H1 (cell line): ENCODE results near the gene ID1. TPM values are rescaled to one million over a fixed set of nuclear protein-coding genes. Genes with fewer than 3 reads are reported as not detected.
A peak's percentile ranks its signal among the peaks of the same experiment; 100 is the strongest.

ENCODE experiments used
- BACH1 ChIP-seq: IDR thresholded peaks from 2 replicates; pipeline ENCODE4 v1.6.1; 2012; ENCODE audit warnings: low read length, improper control_type of control experiment
- CEBPB ChIP-seq: IDR thresholded peaks from 2 replicates; pipeline ENCODE4 v1.6.1; 2012; ENCODE audit warnings: low read depth, low read length
- CHD2 ChIP-seq: IDR thresholded peaks from 2 replicates; pipeline ENCODE4 v1.6.1; 2012; ENCODE audit warnings: low read length, improper control_type of control experiment
- EGR1 ChIP-seq: IDR thresholded peaks from 2 replicates; pipeline ENCODE4 v1.6.1; 2011; ENCODE audit warnings: low read depth, low read length, borderline replicate concordance
- EP300 ChIP-seq, 2 experiments: IDR thresholded peaks; 1 replicate in 1 of 2; 2 replicates in 1 of 2; pipeline ENCODE4 v1.6.1; 2011 to 2012; ENCODE audit warnings: low read depth in 2 of 2, low read length in 2 of 2, mild to moderate bottlenecking in 2 of 2, borderline replicate concordance in 1 of 2, inconsistent platforms in 1 of 2, moderate library complexity in 1 of 2
- FOSL1 ChIP-seq: IDR thresholded peaks from 2 replicates; pipeline ENCODE4 v1.6.1; 2011; ENCODE audit warnings: mild to moderate bottlenecking, low read depth, low read length, moderate library complexity; ENCODE audit not compliant: insufficient read depth
- JUN ChIP-seq: IDR thresholded peaks from 2 replicates; pipeline ENCODE4 v1.6.1; 2011; ENCODE audit warnings: low read depth, mild to moderate bottlenecking, improper control_type of control experiment, low read length
- JUND ChIP-seq: IDR thresholded peaks from 2 replicates; pipeline ENCODE4 v1.6.1; 2011; ENCODE audit warnings: mild to moderate bottlenecking, improper control_type of control experiment, low read length
- KDM1A ChIP-seq: fragments of 200-600, 300-600 bp; sonication (generic); IDR thresholded peaks from 2 replicates; pipeline ENCODE4 v1.7.1; 2016; ENCODE audit warnings: mild to moderate bottlenecking, low read length, borderline replicate concordance
- POLR2AphosphoS5 ChIP-seq: IDR thresholded peaks from 2 replicates; pipeline ENCODE4 v1.6.1; 2011; ENCODE audit warnings: low read depth, low read length
- RAD21 ChIP-seq, 2 experiments: IDR thresholded peaks in 1 of 2; conservative IDR thresholded peaks in 1 of 2; 2 replicates each; pipeline ENCODE4 v1.6.1; 2011; ENCODE audit warnings: low read depth in 2 of 2, low read length in 2 of 2, improper control_type of control experiment in 1 of 2, inconsistent platforms in 1 of 2, mild to moderate bottlenecking in 1 of 2, moderate library complexity in 1 of 2
- RBBP5 ChIP-seq: IDR thresholded peaks from 2 replicates; pipeline ENCODE4 v1.7.1; 2012; ENCODE audit warnings: low read depth, mild to moderate bottlenecking, inconsistent platforms, low read length, moderate library complexity, borderline replicate concordance
- RFX5 ChIP-seq: IDR thresholded peaks from 2 replicates; pipeline ENCODE4 v1.6.1; 2011; ENCODE audit warnings: low read depth, low read length, improper control_type of control experiment, borderline replicate concordance
- SP1 ChIP-seq: IDR thresholded peaks from 2 replicates; pipeline ENCODE4 v1.6.1; 2011; ENCODE audit warnings: low read depth, low read length
- SUZ12 ChIP-seq: fragments of 200-600 bp; sonication (generic); IDR thresholded peaks from 2 replicates; pipeline ENCODE4 v1.6.1; 2012; ENCODE audit warnings: mild to moderate bottlenecking, inconsistent platforms, low read length, moderate library complexity, mixed read lengths
- TAF7 ChIP-seq: optimal IDR thresholded peaks from 2 replicates; pipeline ENCODE3; 2011; ENCODE audit warnings: low read depth, mild to moderate bottlenecking, inconsistent platforms, low read length, moderate library complexity, borderline replicate concordance
- TCF12 ChIP-seq: IDR thresholded peaks from 2 replicates; pipeline ENCODE4 v1.6.1; 2011; ENCODE audit warnings: low read depth, mild to moderate bottlenecking, low read length
- polyA plus RNA-seq, 7 experiments: library from polyadenylated mRNA; depleted of rRNA in 3 of 7; stranded (reverse) in 5 of 7; unstranded in 2 of 7; fragments of >200 nt in 5 of 7; fragments of 200-250 nt in 2 of 7; gene quantifications; 1 replicate in 5 of 7; 2 replicates in 1 of 7; 4 replicates in 1 of 7; pipeline versions ENCODE4 v1.2.1 to v1.2.3, GENCODE V29; 2011 to 2013; ENCODE audit warnings: missing spikeins in 2 of 7, mixed read lengths in 2 of 7
- total RNA-seq: library from RNA; stranded (reverse); fragmentation: NEBNext Ultra II Directional; extraction: Animal tissue kit (Norgen Biotek cat#: 25700); gene quantifications from 2 replicates; pipeline ENCODE4 v1.2.1, GENCODE V29; 2021
- TF ChIP-seq, protein P1 (sequence below): IDR thresholded peaks from 2 replicates; pipeline ENCODE4 v1.6.1; 2012; ENCODE audit warnings: inconsistent platforms
- TF ChIP-seq, protein P2 (sequence below): IDR thresholded peaks from 2 replicates; pipeline ENCODE4 v1.6.1; 2012; ENCODE audit warnings: low read length, inconsistent platforms

The ID1 gene
- total and polyA plus RNA-seq, 2 of the 8 experiments (the other 6 are each of a cell fraction or from before 2014, with no cell fraction given) = 120 to 357 TPM

DNA sequence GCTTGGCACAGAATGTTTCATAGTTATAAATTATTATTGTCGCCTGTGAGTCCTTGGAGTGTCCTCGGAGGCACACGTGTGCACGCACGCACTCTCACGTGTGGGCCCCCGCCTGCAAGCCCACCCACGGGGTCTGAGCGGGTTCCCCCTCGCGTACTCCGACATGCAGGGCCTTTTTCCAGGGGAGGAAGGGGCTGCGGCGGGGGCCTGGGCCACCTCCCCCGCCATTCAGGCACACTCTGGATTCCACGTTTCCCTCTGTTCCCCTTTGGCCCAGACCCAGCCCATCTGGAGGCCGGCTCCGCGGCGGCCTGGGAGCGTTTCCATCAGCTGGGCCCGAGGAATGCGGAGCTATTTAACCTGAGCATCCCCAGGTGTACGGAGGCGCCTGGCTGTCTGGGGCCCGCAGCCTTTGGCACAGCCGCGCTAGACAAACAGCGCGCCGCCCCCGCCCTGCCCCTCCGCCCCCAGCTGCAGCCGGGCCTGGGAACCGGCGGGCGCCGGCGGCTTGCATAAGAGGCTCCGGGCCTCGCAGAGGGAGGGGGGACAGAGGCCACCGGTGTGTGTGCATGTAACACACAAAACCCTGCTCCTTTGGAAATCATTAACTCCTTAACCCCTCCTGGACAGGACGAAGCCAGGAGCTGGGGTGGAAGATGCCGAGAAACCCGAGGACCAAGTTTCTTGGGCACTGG lies 3.3 kb downstream of the ID1 start (continued):
- TF ChIP-seq EP300 (IDR thresholded peaks at IDR 0.05; ENCODE audit: borderline replicate concordance in 1 of 2, low read depth in 2 of 2, low read length in 2 of 2) (peak; percentile 60 to 98), CEBPB (peak; percentile 89), JUND (0 out of 2 replicates have a peak, but pooled peaks have one; percentile 42), SP1 (peak; percentile 79), RFX5 (peak; percentile 31; the same call in 1 of the 2 replicates), SUZ12 (no peak), POLR2AphosphoS5 (no peak; the same call in 1 of the 2 replicates), BACH1 (peak; percentile 45; the same call in 1 of the 2 replicates), KDM1A (peak; percentile 67; the same call in 1 of the 2 replicates), EGR1 (peak; percentile 98), FOSL1 (no peak), JUN (no peak), RAD21 (IDR thresholded peaks at IDR 0.05 in 1 of 2, conservative IDR thresholded peaks at IDR 0.05 in 1 of 2; ENCODE audit: low read depth in 2 of 2, low read length in 2 of 2) (peak in 1 of 2 experiments; percentile 29; a peak in 1 of 4 replicates), CHD2 (peak; percentile 60; the same call in 1 of the 2 replicates), TAF7 (no peak), TCF12 (peak; percentile 100), RBBP5 (peak; percentile 61; the same call in 1 of the 2 replicates)
- TF ChIP-seq, protein P1, sequence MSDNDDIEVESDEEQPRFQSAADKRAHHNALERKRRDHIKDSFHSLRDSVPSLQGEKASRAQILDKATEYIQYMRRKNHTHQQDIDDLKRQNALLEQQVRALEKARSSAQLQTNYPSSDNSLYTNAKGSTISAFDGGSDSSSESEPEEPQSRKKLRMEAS = no peak
- TF ChIP-seq, protein P2, sequence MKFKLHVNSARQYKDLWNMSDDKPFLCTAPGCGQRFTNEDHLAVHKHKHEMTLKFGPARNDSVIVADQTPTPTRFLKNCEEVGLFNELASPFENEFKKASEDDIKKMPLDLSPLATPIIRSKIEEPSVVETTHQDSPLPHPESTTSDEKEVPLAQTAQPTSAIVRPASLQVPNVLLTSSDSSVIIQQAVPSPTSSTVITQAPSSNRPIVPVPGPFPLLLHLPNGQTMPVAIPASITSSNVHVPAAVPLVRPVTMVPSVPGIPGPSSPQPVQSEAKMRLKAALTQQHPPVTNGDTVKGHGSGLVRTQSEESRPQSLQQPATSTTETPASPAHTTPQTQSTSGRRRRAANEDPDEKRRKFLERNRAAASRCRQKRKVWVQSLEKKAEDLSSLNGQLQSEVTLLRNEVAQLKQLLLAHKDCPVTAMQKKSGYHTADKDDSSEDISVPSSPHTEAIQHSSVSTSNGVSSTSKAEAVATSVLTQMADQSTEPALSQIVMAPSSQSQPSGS = no peak
